CD8-positive, alpha-beta memory T cell (primary cell): ENCODE results near the gene UQCR11. TPM values are rescaled to one million over a fixed set of nuclear protein-coding genes. Genes with fewer than 3 reads are reported as not detected.
A peak's percentile ranks its signal among the peaks of the same experiment; 100 is the strongest.

Experiments
- CTCF ChIA-PET: fragments of 350-600 bp; sonication (Branson Sonifier 250); formaldehyde crosslinking; loops from one replicate; lab custom pipeline; 2021; ENCODE audit warnings: antibody characterized with exemption; lab: Charles Lee
- POLR2A ChIA-PET: fragments of 350-600 bp; sonication (Branson Sonifier 250); formaldehyde crosslinking; loops from one replicate; lab custom pipeline; 2021; ENCODE audit warnings: antibody characterized with exemption; lab: Charles Lee
- DNase-seq, 5 donors: peaks; one replicate each; pipeline versions ENCODE4 v3.0.0 to v3.0.0-alpha.2; 2020 to 2022; ENCODE audit warnings: mixed read lengths in 1 of 5
- H3K27ac ChIP-seq: one replicate; pipeline ENCODE4 v1.7.0; 2013; ENCODE audit warnings: low read depth, mild to moderate bottlenecking, low read length, moderate library complexity
- H3K27me3 ChIP-seq: 2 replicates; pipeline ENCODE4 v1.7.0; 2013; ENCODE audit warnings: low read length, mild to moderate bottlenecking; ENCODE audit not compliant: insufficient read depth, poor library complexity, severe bottlenecking
- H3K36me3 ChIP-seq: 2 replicates; pipeline ENCODE4 v1.7.0; 2013; ENCODE audit warnings: mild to moderate bottlenecking, low read length, moderate library complexity; ENCODE audit not compliant: insufficient read depth
- H3K4me1 ChIP-seq: 2 replicates; pipeline ENCODE4 v1.7.0; 2013; ENCODE audit warnings: mild to moderate bottlenecking, low read length, moderate library complexity; ENCODE audit not compliant: insufficient read depth
- H3K4me3 ChIP-seq: 2 replicates; pipeline ENCODE4 v1.7.0; 2013; ENCODE audit warnings: mild to moderate bottlenecking, low read length
- H3K9me3 ChIP-seq: 2 replicates; pipeline ENCODE4 v1.7.0; 2013; ENCODE audit warnings: mild to moderate bottlenecking, low read length
- H3K27ac Mint-ChIP-seq, 8 donors: one replicate each; pipeline ENCODE4 v1.8.0; 2020 to 2021; ENCODE audit warnings: mixed read lengths in 8 of 8, mild to moderate bottlenecking in 6 of 8, inconsistent platforms in 3 of 8, moderate library complexity in 3 of 8
- H3K27me3 Mint-ChIP-seq, 2 donors: one replicate each; pipeline ENCODE4 v1.8.0; 2020 to 2021; ENCODE audit warnings: mixed read lengths in 2 of 2, mild to moderate bottlenecking in 1 of 2, moderate library complexity in 1 of 2
- H3K36me3 Mint-ChIP-seq, 3 donors: one replicate each; pipeline ENCODE4 v1.8.0; 2020 to 2021; ENCODE audit warnings: mixed read lengths in 3 of 3, inconsistent platforms in 1 of 3, mild to moderate bottlenecking in 1 of 3
- H3K4me1 Mint-ChIP-seq, 3 donors: one replicate each; pipeline ENCODE4 v1.8.0; 2020 to 2021; ENCODE audit warnings: mixed read lengths in 3 of 3, inconsistent platforms in 1 of 3, mild to moderate bottlenecking in 1 of 3
- H3K4me3 Mint-ChIP-seq, 7 donors: one replicate each; pipeline ENCODE4 v1.8.0; 2020 to 2021; ENCODE audit warnings: mixed read lengths in 7 of 7, mild to moderate bottlenecking in 6 of 7, moderate library complexity in 4 of 7, inconsistent platforms in 2 of 7
- H3K9me3 Mint-ChIP-seq, 5 donors: one replicate each; pipeline ENCODE4 v1.8.0; 2020 to 2022; ENCODE audit warnings: mixed read lengths in 5 of 5, mild to moderate bottlenecking in 3 of 5, moderate library complexity in 2 of 5, inconsistent platforms in 1 of 5
- polyA plus RNA-seq: library from polyadenylated mRNA; unstranded; fragments of 300-500 nt; fragmentation: Illumina TruSeq; gene quantifications from one replicate; pipeline ENCODE4 v1.2.3, GENCODE V29; 2021
- total RNA-seq, 2 experiments: library from RNA; stranded (reverse); gene quantifications; one replicate each; pipeline ENCODE4 v1.2.3, GENCODE V29; 2021

Gene UQCR11
- total and polyA plus RNA-seq, 3 experiments from 2014 or later, result 239 to 613 (median 266) TPM

GRCh38 chr19:1650650-1651567 lies 45.6 kb upstream of the UQCR11 start:
- Histone ChIP-seq H3K27ac (peak overlapping the region; percentile 57), H3K27me3 (no peaks in the 10 kb centered on the region), H3K4me3 (peak overlapping the region; percentile 61), H3K4me1 (peaks cover 13% of the 10 kb centered on the region), H3K36me3 (no peaks in the 10 kb centered on the region), H3K9me3 (no peaks in the 10 kb centered on the region)
- ChIA-PET POLR2A (interaction anchor here (0.6 to 3.1 kb wide), 3 partner anchors 45 to 1078 kb away, joined by 3 to 29 read pairs (median 6); partner anchors contain the start of genes MBD3 and UQCR11), CTCF (interaction anchor here (1.2 to 3.5 kb wide), 5 partner anchors 21 to 175 kb away, joined by 3 to 29 read pairs (median 7); partner anchors contain the start of gene UQCR11)
- peak overlapping the region; percentile 84 to 98 (median 96) for H3K27ac Mint-ChIP-seq
- peaks cover 17 to 27% (median 18%) of the 10 kb centered on the region in 3 donors for H3K4me1 Mint-ChIP-seq
- no peaks in the 10 kb centered on the region for H3K9me3 Mint-ChIP-seq
- H3K4me3 Mint-ChIP-seq, result peak overlapping the region; percentile 80 to 99 (median 93)
- peak; percentile 55 to 85 (median 70) for DNase-seq
- peaks cover 0 to 6% of the 10 kb centered on the region in 2 donors for H3K27me3 Mint-ChIP-seq
- H3K36me3 Mint-ChIP-seq, result peaks cover 0 to 21% (median 0%) of the 10 kb centered on the region in 3 donors

GRCh38 chr19:1649706-1650649 lies 44.7 kb upstream of the UQCR11 start:
- Mint-ChIP-seq H3K27me3 (peaks cover 0 to 6% of the 10 kb centered on the region in 2 donors), H3K36me3 (peaks cover 0 to 28% (median 0%) of the 10 kb centered on the region in 3 donors), H3K9me3 (no peaks in the 10 kb centered on the region), H3K4me1 (peaks cover 17 to 27% (median 18%) of the 10 kb centered on the region in 3 donors), H3K27ac (peak overlapping the region; percentile 84 to 98 (median 96)), H3K4me3 (peak overlapping the region; percentile 80 to 99 (median 93))
- Histone ChIP-seq H3K4me3 (peak overlapping the region; percentile 61), H3K4me1 (peaks cover 13% of the 10 kb centered on the region), H3K27ac (peak overlapping the region; percentile 57), H3K36me3 (no peaks in the 10 kb centered on the region), H3K9me3 (no peaks in the 10 kb centered on the region), H3K27me3 (no peaks in the 10 kb centered on the region)
- ChIA-PET CTCF (interaction anchor here (1.2 to 3.5 kb wide), 4 partner anchors 22 to 176 kb away, joined by 3 to 29 read pairs (median 7); partner anchors contain the start of gene UQCR11), POLR2A (interaction anchor here (0.7 to 3.1 kb wide), 2 partner anchors 44 to 168 kb away, joined by 3 to 29 read pairs; partner anchors contain the start of gene UQCR11)
- DNase-seq, result no peak

GRCh38 chr19:1648920-1649541 lies 43.8 kb upstream of the UQCR11 start:
- Mint-ChIP-seq H3K27ac (peak overlapping the region in 3 of 8 donors; percentile 41 to 97 (median 47)), H3K27me3 (peaks cover 0 to 6% of the 10 kb centered on the region in 2 donors), H3K4me3 (peak overlapping the region in 2 of 7 donors; percentile 28 to 99), H3K36me3 (peaks cover 0 to 29% (median 0%) of the 10 kb centered on the region in 3 donors), H3K4me1 (peaks cover 13 to 27% (median 18%) of the 10 kb centered on the region in 3 donors), H3K9me3 (no peaks in the 10 kb centered on the region)
- Histone ChIP-seq H3K4me3 (no peak overlapping the region), H3K27ac (no peak overlapping the region), H3K36me3 (no peaks in the 10 kb centered on the region), H3K9me3 (no peaks in the 10 kb centered on the region), H3K4me1 (peaks cover 13% of the 10 kb centered on the region), H3K27me3 (no peaks in the 10 kb centered on the region)
- CTCF ChIA-PET, result interaction anchor here (1.2 to 3.5 kb wide), 2 partner anchors 42 to 177 kb away, joined by 3 to 29 read pairs; partner anchors contain the start of gene UQCR11
- DNase-seq, result no peak
- POLR2A ChIA-PET, result no interaction called here

GRCh38 chr19:1648459-1648849 lies 43.2 kb upstream of the UQCR11 start:
- DNase-seq, result no peak
- Mint-ChIP-seq H3K4me3 (no peak overlapping the region), H3K9me3 (no peaks in the 10 kb centered on the region), H3K27ac (peak overlapping the region in 1 of 8 donors; percentile 97), H3K36me3 (peaks cover 0 to 32% (median 0%) of the 10 kb centered on the region in 3 donors), H3K27me3 (peaks cover 0 to 6% of the 10 kb centered on the region in 2 donors), H3K4me1 (peaks cover 13 to 27% (median 18%) of the 10 kb centered on the region in 3 donors)
- Histone ChIP-seq H3K4me1 (peaks cover 13% of the 10 kb centered on the region), H3K36me3 (no peaks in the 10 kb centered on the region), H3K4me3 (no peak overlapping the region), H3K9me3 (no peaks in the 10 kb centered on the region), H3K27ac (no peak overlapping the region), H3K27me3 (no peaks in the 10 kb centered on the region)
- ChIA-PET CTCF (interaction anchor here (3.5 kb wide), 1 partner anchor 42 kb away, joined by 29 read pairs; the partner anchor contains the start of gene UQCR11), POLR2A (no interaction called here)

GRCh38 chr19:1647501-1648458 lies 42.5 kb upstream of the UQCR11 start:
- peaks cover 0 to 5% of the 10 kb centered on the region in 2 donors for H3K27me3 Mint-ChIP-seq
- no peak overlapping the region for H3K27ac ChIP-seq

GRCh38 chr19:1646659-1647453 lies 41.6 kb upstream of the UQCR11 start:
- Histone ChIP-seq H3K27me3 (no peaks in the 10 kb centered on the region), H3K27ac (no peak overlapping the region), H3K36me3 (no peaks in the 10 kb centered on the region), H3K4me1 (peaks cover 13% of the 10 kb centered on the region), H3K9me3 (no peaks in the 10 kb centered on the region), H3K4me3 (no peak overlapping the region)
- ChIA-PET POLR2A (no interaction called here), CTCF (no interaction called here)
- peaks cover 10 to 20% (median 18%) of the 10 kb centered on the region in 3 donors for H3K4me1 Mint-ChIP-seq
- peaks cover 0 to 3% of the 10 kb centered on the region in 2 donors for H3K27me3 Mint-ChIP-seq
- no peaks in the 10 kb centered on the region for H3K9me3 Mint-ChIP-seq
- peak overlapping the region in 1 of 7 donors; percentile 73 for H3K4me3 Mint-ChIP-seq
- no peak for DNase-seq
- H3K27ac Mint-ChIP-seq, result no peak overlapping the region
- peaks cover 0 to 45% (median 3%) of the 10 kb centered on the region in 3 donors for H3K36me3 Mint-ChIP-seq

More at GRCh38 chr19:1647501-1648458, 42.5 kb upstream of the UQCR11 start:
- ChIA-PET CTCF (no interaction called here), POLR2A (no interaction called here)
- Mint-ChIP-seq H3K9me3 (no peaks in the 10 kb centered on the region), H3K4me1 (peaks cover 10 to 21% (median 18%) of the 10 kb centered on the region in 3 donors), H3K36me3 (peaks cover 0 to 38% (median 0%) of the 10 kb centered on the region in 3 donors), H3K4me3 (no peak overlapping the region), H3K27ac (no peak overlapping the region)
- Histone ChIP-seq H3K4me3 (no peak overlapping the region), H3K36me3 (no peaks in the 10 kb centered on the region), H3K4me1 (peaks cover 13% of the 10 kb centered on the region), H3K9me3 (no peaks in the 10 kb centered on the region), H3K27me3 (no peaks in the 10 kb centered on the region)
- no peak for DNase-seq
